H1 (cell line): ENCODE data around the gene KRT14. TPM values are rescaled to one million over a fixed set of nuclear protein-coding genes. Genes with fewer than 3 reads are reported as not detected.

Experiments
- CTCF ChIA-PET: fragments of 300-600 bp; sonication (Branson Sonifier 250); formaldehyde crosslinking; loops from one replicate; lab custom pipeline; 2021; ENCODE audit not compliant: partially characterized antibody; lab: Charles Lee
- POLR2A ChIA-PET: fragments of 300-600 bp; sonication (Branson Sonifier 250); formaldehyde crosslinking; loops from one replicate; lab custom pipeline; 2021; ENCODE audit warnings: inconsistent platforms; ENCODE audit not compliant: partially characterized antibody; lab: Charles Lee
- DNase-seq, 2 experiments: peaks; one replicate each; pipeline versions ENCODE4 v3.0.0 to v3.0.0-alpha.2; 2010 to 2022; ENCODE audit warnings: low spot score in 2 of 2, low read depth in 1 of 2, mixed read lengths in 1 of 2
- FAIRE-seq: peaks from 2 replicates; lab custom pipeline; 2011; peaks lifted over from hg19 to GRCh38; lab: Jason Lieb, UNC
- H2AFZ ChIP-seq: 2 replicates; pipeline ENCODE4 v1.8.1; 2012; ENCODE audit warnings: low read length, inconsistent platforms
- H2AK5ac ChIP-seq: 2 replicates; pipeline ENCODE4 v1.6.1; 2013; ENCODE audit warnings: low read depth, low read length
- H2BK120ac ChIP-seq: replicated peaks from 2 replicates; pipeline ENCODE3; 2013; ENCODE audit warnings: low read depth, low read length, inconsistent platforms
- H2BK12ac ChIP-seq: 2 replicates; pipeline ENCODE4 v1.6.1; 2013; ENCODE audit warnings: low read depth, low read length
- H2BK15ac ChIP-seq: 2 replicates; pipeline ENCODE4 v1.6.1; 2013; ENCODE audit warnings: low read length
- H2BK20ac ChIP-seq: 2 replicates; pipeline ENCODE4 v1.6.1; 2013; ENCODE audit warnings: low read length
- H2BK5ac ChIP-seq: 2 replicates; pipeline ENCODE4 v1.6.1; 2013; ENCODE audit warnings: low read depth, low read length
- H3K14ac ChIP-seq: 2 replicates; pipeline ENCODE4 v1.6.1; 2013; ENCODE audit warnings: inconsistent platforms; ENCODE audit not compliant: insufficient read length
- H3K18ac ChIP-seq: 2 replicates; pipeline ENCODE4 v1.6.1; 2013; ENCODE audit warnings: low read length; ENCODE audit errors: extremely low read depth
- H3K23ac ChIP-seq: 2 replicates; pipeline ENCODE4 v1.6.1; 2013; ENCODE audit warnings: inconsistent platforms; ENCODE audit not compliant: insufficient read length
- H3K23me2 ChIP-seq: 2 replicates; pipeline ENCODE4 v1.6.1; 2013; ENCODE audit warnings: low read depth, low read length
- H3K27ac ChIP-seq: 2 replicates; pipeline ENCODE4 v1.6.1; 2011; ENCODE audit warnings: low read depth, low read length, inconsistent platforms
- H3K27me3 ChIP-seq, 4 experiments: replicated peaks in 1 of 4; 1 replicate in 1 of 4; 2 replicates in 3 of 4; pipeline versions ENCODE4 v1.6.1 to v1.8.1; 2011 to 2013; ENCODE audit warnings: low read length in 3 of 4, mild to moderate bottlenecking in 3 of 4, inconsistent platforms in 2 of 4, mixed read lengths in 2 of 4, moderate library complexity in 1 of 4; ENCODE audit not compliant: control insufficient read depth in 3 of 4, insufficient read depth in 3 of 4; ENCODE audit errors: extremely low read depth in 1 of 4
- H3K36me3 ChIP-seq, 4 experiments: 2 replicates each; pipeline versions ENCODE4 v1.6.1 to v1.8.1; 2011 to 2013; ENCODE audit warnings: mild to moderate bottlenecking in 4 of 4, low read length in 3 of 4, moderate library complexity in 2 of 4, control low read depth in 1 of 4, inconsistent platforms in 1 of 4; ENCODE audit not compliant: insufficient read depth in 4 of 4, control insufficient read depth in 2 of 4
- H3K4ac ChIP-seq: replicated peaks from 2 replicates; pipeline ENCODE3; 2013; ENCODE audit warnings: low read length, low read depth, mixed read lengths, inconsistent platforms; ENCODE audit not compliant: insufficient read length
- H3K4me1 ChIP-seq, 4 experiments: replicated peaks in 1 of 4; 1 replicate in 1 of 4; 2 replicates in 3 of 4; pipeline versions ENCODE4 v1.6.1 to v1.8.1; 2011 to 2013; ENCODE audit warnings: low read length in 3 of 4, inconsistent platforms in 2 of 4, mixed read lengths in 1 of 4; ENCODE audit not compliant: insufficient read depth in 4 of 4, control insufficient read depth in 3 of 4
- H3K4me2 ChIP-seq, 2 experiments: 2 replicates each; pipeline versions ENCODE4 v1.6.1 to v1.8.1; 2011 to 2013; ENCODE audit warnings: low read depth in 2 of 2, low read length in 2 of 2, control low read depth in 1 of 2, inconsistent platforms in 1 of 2, mild to moderate bottlenecking in 1 of 2; ENCODE audit not compliant: insufficient read depth in 1 of 2
- H3K4me3 ChIP-seq, 4 experiments: fragments of 200-600, 300-600 bp in 1 of 4; sonication (generic), shearing (Covaris generic), sonication (Bioruptor Twin) in 1 of 4; 2 replicates each; pipeline versions ENCODE4 v1.5.1 to v1.8.1; 2011 to 2016; ENCODE audit warnings: low read length in 4 of 4, low read depth in 3 of 4, control low read depth in 2 of 4, inconsistent platforms in 2 of 4, mild to moderate bottlenecking in 2 of 4, mixed read lengths in 1 of 4, moderate library complexity in 1 of 4; ENCODE audit not compliant: insufficient read depth in 2 of 4; ENCODE audit errors: extremely low read depth in 1 of 4
- H3K56ac ChIP-seq: replicated peaks from 2 replicates; pipeline ENCODE3; 2013; ENCODE audit warnings: low read depth, mild to moderate bottlenecking, mixed read lengths, low read length, inconsistent platforms; ENCODE audit not compliant: insufficient read length
- H3K79me1 ChIP-seq: 2 replicates; pipeline ENCODE4 v1.6.1; 2013; ENCODE audit warnings: low read depth, low read length, control low read depth
- H3K79me2 ChIP-seq, 2 experiments: 2 replicates each; pipeline versions ENCODE4 v1.6.1 to v1.8.1; 2012 to 2013; ENCODE audit warnings: low read length in 2 of 2, mild to moderate bottlenecking in 2 of 2, inconsistent platforms in 1 of 2; ENCODE audit not compliant: insufficient read depth in 2 of 2, control insufficient read depth in 1 of 2
- H3K9ac ChIP-seq, 4 experiments: replicated peaks in 1 of 4; 1 replicate in 1 of 4; 2 replicates in 3 of 4; pipeline versions ENCODE4 v1.6.1 to v1.8.1; 2011 to 2013; ENCODE audit warnings: low read depth in 3 of 4, low read length in 3 of 4, control low read depth in 2 of 4, mild to moderate bottlenecking in 2 of 4, moderate library complexity in 2 of 4, inconsistent platforms in 1 of 4; ENCODE audit errors: extremely low read depth in 1 of 4
- H3K9me3 ChIP-seq, 2 experiments: 2 replicates each; pipeline versions ENCODE4 v1.6.1 to v1.8.1; 2012 to 2013; ENCODE audit warnings: mild to moderate bottlenecking in 2 of 2, moderate library complexity in 2 of 2, control low read depth in 1 of 2, inconsistent platforms in 1 of 2, low read depth in 1 of 2, low read length in 1 of 2, mixed read lengths in 1 of 2; ENCODE audit not compliant: insufficient read depth in 2 of 2
- H4K20me1 ChIP-seq, 2 experiments: replicated peaks in 1 of 2; 2 replicates each; pipeline versions ENCODE3 to v1.8.1; 2011 to 2013; ENCODE audit warnings: inconsistent platforms in 2 of 2, low read length in 2 of 2, mild to moderate bottlenecking in 1 of 2; ENCODE audit not compliant: insufficient read depth in 2 of 2, control insufficient read depth in 1 of 2
- H4K5ac ChIP-seq: 2 replicates; pipeline ENCODE4 v1.6.1; 2013; ENCODE audit warnings: low read length, low read depth, mixed read lengths, inconsistent platforms; ENCODE audit not compliant: insufficient read length
- H4K8ac ChIP-seq: 2 replicates; pipeline ENCODE4 v1.8.0; 2013; ENCODE audit warnings: mild to moderate bottlenecking, moderate library complexity, low read length, inconsistent platforms; ENCODE audit not compliant: insufficient read depth; ENCODE audit errors: extremely low read depth
- H4K91ac ChIP-seq: replicated peaks from 2 replicates; pipeline ENCODE3; 2013; ENCODE audit warnings: low read length, mixed read lengths, inconsistent platforms; ENCODE audit not compliant: insufficient read length
- ATF2 ChIP-seq: IDR thresholded peaks from 2 replicates; pipeline ENCODE4 v1.6.1; 2012; ENCODE audit warnings: low read length, inconsistent platforms
- ATF3 ChIP-seq: IDR thresholded peaks from 2 replicates; pipeline ENCODE4 v1.6.1; 2011; ENCODE audit warnings: low read depth, mild to moderate bottlenecking, low read length; ENCODE audit not compliant: insufficient read depth
- CBX5 ChIP-seq: fragments of 300-800, 300-1000 bp; sonication (generic); IDR thresholded peaks from 2 replicates; pipeline ENCODE4 v1.7.1; 2016; ENCODE audit warnings: antibody characterized with exemption, low read length, low read depth
- CHD1 ChIP-seq: IDR thresholded peaks from 2 replicates; pipeline ENCODE4 v1.6.1; 2012; ENCODE audit warnings: low read depth, low read length, improper control_type of control experiment
- EZH2 ChIP-seq: fragments of 200-600 bp; sonication (generic); IDR thresholded peaks from 2 replicates; pipeline ENCODE4 v1.7.1; 2012; ENCODE audit warnings: low read depth, mild to moderate bottlenecking, moderate library complexity, low read length, inconsistent platforms; ENCODE audit not compliant: severe bottlenecking
- KDM1A ChIP-seq: fragments of 200-600, 300-600 bp; sonication (generic); IDR thresholded peaks from 2 replicates; pipeline ENCODE4 v1.7.1; 2016; ENCODE audit warnings: mild to moderate bottlenecking, low read length, borderline replicate concordance
- MAX ChIP-seq: IDR thresholded peaks from 2 replicates; pipeline ENCODE4 v1.6.1; 2012; ENCODE audit warnings: inconsistent platforms
- POLR2A ChIP-seq, 2 experiments: IDR thresholded peaks; 1 replicate in 1 of 2; 2 replicates in 1 of 2; pipeline ENCODE4 v1.6.1; 2011; ENCODE audit warnings: low read depth in 2 of 2, low read length in 2 of 2, mild to moderate bottlenecking in 2 of 2; ENCODE audit errors: control extremely low read depth in 1 of 2
- POU5F1 ChIP-seq: IDR thresholded peaks from 2 replicates; pipeline ENCODE4 v1.6.1; 2011; ENCODE audit warnings: low read depth, mild to moderate bottlenecking, low read length, moderate library complexity
- RNF2 ChIP-seq: fragments of 200-900, 300-1000 bp; sonication (generic); IDR thresholded peaks from 2 replicates; pipeline ENCODE4 v1.7.1; 2016; ENCODE audit warnings: borderline replicate concordance, low read depth, mild to moderate bottlenecking, antibody characterized with exemption, low read length; ENCODE audit not compliant: poor library complexity, severe bottlenecking; ENCODE audit errors: missing control alignments
- SRF ChIP-seq: IDR thresholded peaks from 2 replicates; pipeline ENCODE4 v1.6.1; 2011; ENCODE audit warnings: mild to moderate bottlenecking, low read depth, low read length, moderate library complexity
- WGBS, 2 experiments: shearing (Covaris generic) in 1 of 2; methylation state at CpG; one replicate each; pipeline versions ENCODE4 v1.1.6 to v1.1.7; 2013 to 2015; ENCODE audit warnings: low lambda C conversion rate in 2 of 2, mixed read lengths in 2 of 2, inconsistent platforms in 1 of 2, low coverage in 1 of 2, missing lambda C conversion rate in 1 of 2; ENCODE audit not compliant: insufficient replicate concordance in 2 of 2, insufficient coverage in 1 of 2, insufficient read length in 1 of 2; ENCODE audit errors: extremely low coverage in 1 of 2, missing lambda C conversion rate in 1 of 2; 5-methylcytosine and 5-hydroxymethylcytosine counted together
- polyA plus RNA-seq, 7 experiments: library from polyadenylated mRNA; depleted of rRNA in 3 of 7; stranded (reverse) in 5 of 7; unstranded in 2 of 7; fragments of >200 nt in 5 of 7; fragments of 200-250 nt in 2 of 7; gene quantifications; 1 replicate in 5 of 7; 2 replicates in 1 of 7; 4 replicates in 1 of 7; pipeline versions ENCODE4 v1.2.1 to v1.2.3, GENCODE V29; 2011 to 2013; ENCODE audit warnings: missing spikeins in 2 of 7, mixed read lengths in 2 of 7
- total RNA-seq: library from RNA; stranded (reverse); fragmentation: NEBNext Ultra II Directional; extraction: Animal tissue kit (Norgen Biotek cat#: 25700); gene quantifications from 2 replicates; pipeline ENCODE4 v1.2.1, GENCODE V29; 2021

The KRT14 gene
- total and polyA plus RNA-seq, 2 of the 8 experiments (the other 6 are each of a cell fraction or from before 2014, with no cell fraction given): 0.35 TPM; not detected in 1

- Histone ChIP-seq H2AK5ac (no peak overlapping the region), H2BK15ac (no peak overlapping the region), H4K20me1 (no peaks in the 10 kb centered on the region), H3K4me1 (peaks cover 14 to 27% (median 19%) of the 10 kb centered on the region in 4 experiments), H3K14ac (no peak overlapping the region), H2BK120ac (no peak overlapping the region), H4K8ac (no peak overlapping the region), H3K79me1 (no peaks in the 10 kb centered on the region), H3K27me3 (no peaks in the 10 kb centered on the region), H3K4me3 (no peak overlapping the region), H3K9me3 (no peaks in the 10 kb centered on the region; a peak in 1 of 4 replicates), H3K18ac (no peak overlapping the region), H3K23me2 (no peaks in the 10 kb centered on the region), H3K79me2 (no peaks in the 10 kb centered on the region), H4K91ac (no peak overlapping the region), H2BK5ac (no peak overlapping the region), H2BK12ac (no peak overlapping the region), H3K36me3 (no peaks in the 10 kb centered on the region), H4K5ac (no peak overlapping the region), H3K4ac (no peak overlapping the region), H3K27ac (no peak overlapping the region), H2AFZ (no peak overlapping the region), H3K56ac (no peak overlapping the region), H2BK20ac (no peak overlapping the region), H3K4me2 (no peak overlapping the region), H3K23ac (no peak overlapping the region), H3K9ac (no peak overlapping the region)
- no peak for FAIRE-seq
- ChIA-PET POLR2A (interaction anchor here (1.1 to 16.2 kb wide), 3 partner anchors 10 to 146 kb away, joined by 3 to 293 read pairs (median 3); partner anchors contain the start of gene KRT19), CTCF (interaction anchor here (0.7 to 21.2 kb wide), 12 partner anchors 9 to 681 kb away, joined by 3 to 492 read pairs (median 4); partner anchors contain the start of genes KRT13, KRT35 and KRT36)
- WGBS, 2 experiments: 83% methylated on average over 2 of the region's 2 CpGs; no CpG with 5 or more reads in 1 of the 2 experiments
- DNase-seq: no peak
- TF ChIP-seq SRF: no peak
- TF ChIP-seq ATF3: no peak
- no peak for TF ChIP-seq POLR2A (IDR thresholded peaks at IDR 0.05; ENCODE audit: control extremely low read depth in 1 of 2, low read depth in 2 of 2, low read length in 2 of 2)
- no peak for TF ChIP-seq EZH2
- no peak for TF ChIP-seq MAX
- no peak for TF ChIP-seq POU5F1
- no peak for TF ChIP-seq CBX5
- no peak for TF ChIP-seq CHD1
- TF ChIP-seq RNF2: no peak
- TF ChIP-seq ATF2: no peak
- TF ChIP-seq KDM1A: no peak
Measured at GRCh38 chr17:41542357-41542756, 44.3 kb downstream of the KRT14 start.
